Activated CD4-positive, alpha-beta T cell treated with anti-CD3 and anti-CD28 coated beads for 4 hours (primary cell): Measurements from ENCODE around the gene PCARE.

Experiments used
- DNase-seq, 2 donors: peaks; one replicate each; pipeline ENCODE4 v3.0.0-alpha.2; 2020

PCARE gene

GRCh38 chr2:29032189-29032588 lies 42.1 kb downstream of the PCARE start:
- no peak for DNase-seq

GRCh38 chr2:29031046-29031445 lies 43.3 kb downstream of the PCARE start:
- no peak for DNase-seq

GRCh38 chr2:29025711-29026110 lies 48.6 kb downstream of the PCARE start:
- no peak for DNase-seq

- DNase-seq, result no peak
These were observed 49.4 kb downstream of the PCARE start for GRCh38 chr2:29024882-29025430.

GRCh38 chr2:29023188-29023587 lies 51.1 kb downstream of the PCARE start:
- no peak for DNase-seq

GRCh38 chr2:29022679-29023078 lies 51.6 kb downstream of the PCARE start:
- DNase-seq, result no peak

- DNase-seq, result no peak
These were observed 52.4 kb downstream of the PCARE start for GRCh38 chr2:29021886-29022285.

- no peak for DNase-seq
These were observed 56.4 kb downstream of the PCARE start for GRCh38 chr2:29017716-29018435.

GRCh38 chr2:29016504-29016903 lies 57.8 kb downstream of the PCARE start:
- DNase-seq, result no peak

GRCh38 chr2:29015701-29016470 lies 58.4 kb downstream of the PCARE start:
- no peak for DNase-seq

- DNase-seq, result peak; percentile 65 to 71
These were observed 59.4 kb downstream of the PCARE start for GRCh38 chr2:29014811-29015421.

GRCh38 chr2:29014331-29014730 lies 60.0 kb downstream of the PCARE start:
- peak; percentile 17 to 19 for DNase-seq

GRCh38 chr2:29013057-29013780 lies 61.1 kb downstream of the PCARE start:
- DNase-seq, result no peak

GRCh38 chr2:29012211-29012681 lies 62.1 kb downstream of the PCARE start:
- DNase-seq, result peak in 1 of 2 donors; percentile 23
